Measurements from ENCODE around the gene CCT8.

- TF ChIP-seq CTCF (IDR thresholded peaks at IDR 0.05; ENCODE audit: insufficient read depth, low read length, poor library complexity, severe bottlenecking) (no peak), EZH2phosphoT487 (conservative IDR thresholded peaks at IDR 0.05; ENCODE audit: low read length) (no peak)
These were observed 43.9 kb downstream of the CCT8 start for GRCh38 chr21:29029524-29029923.
